ENCODE results near the gene DIS3L2. TPM values are rescaled to one million over a fixed set of nuclear protein-coding genes. Genes with fewer than 3 reads are reported as not detected.
A peak's percentile ranks its signal among the peaks of the same experiment; 100 is the strongest.

DIS3L2 gene
- total RNA-seq, 2 donors from 2014 or later = 38.8 to 76.0 TPM

GRCh38 chr2:232292395-232293154 is 331.1 kb downstream of the DIS3L2 start:
- H3K36me3 Mint-ChIP-seq = no peaks in the 10 kb centered on the region
- H3K27me3 Mint-ChIP-seq = no peaks in the 10 kb centered on the region
- no peaks in the 10 kb centered on the region for H3K9me3 Mint-ChIP-seq
- peaks cover 7 to 8% of the 10 kb centered on the region in 2 donors for H3K4me1 Mint-ChIP-seq (ENCODE audit: low read depth in 2 of 2)
- peak; percentile 48 to 62 for ATAC-seq
- no peak overlapping the region for H3K27ac Mint-ChIP-seq
- no peak for DNase-seq (ENCODE audit: low spot score)
- H3K4me3 Mint-ChIP-seq = no peak overlapping the region

GRCh38 chr2:232293191-232293590 is 331.7 kb downstream of the DIS3L2 start:
- DNase-seq (ENCODE audit: low spot score) (no peak), ATAC-seq (no peak)
- Mint-ChIP-seq H3K36me3 (no peaks in the 10 kb centered on the region), H3K4me1 (ENCODE audit: low read depth in 2 of 2) (peaks cover 7 to 8% of the 10 kb centered on the region in 2 donors), H3K9me3 (no peaks in the 10 kb centered on the region), H3K4me3 (no peak overlapping the region), H3K27ac (no peak overlapping the region), H3K27me3 (no peaks in the 10 kb centered on the region)

- peaks cover 2% of the 10 kb centered on the region for H3K36me3 Mint-ChIP-seq
- no peaks in the 10 kb centered on the region for H3K27me3 Mint-ChIP-seq
- peaks cover 25 to 28% of the 10 kb centered on the region in 2 donors for H3K4me1 Mint-ChIP-seq (ENCODE audit: low read depth in 2 of 2)
- ATAC-seq (no peak), DNase-seq (ENCODE audit: low spot score) (no peak)
- no peak overlapping the region for H3K27ac Mint-ChIP-seq
- no peak overlapping the region for H3K4me3 Mint-ChIP-seq
- no peaks in the 10 kb centered on the region for H3K9me3 Mint-ChIP-seq
Observed at GRCh38 chr2:232295971-232296370, 334.5 kb downstream of the DIS3L2 start.

GRCh38 chr2:232296776-232297525 is 335.4 kb downstream of the DIS3L2 start:
- no peak for ATAC-seq
- DNase-seq (ENCODE audit: low spot score) = no peak
- H3K36me3 Mint-ChIP-seq = peaks cover 5% of the 10 kb centered on the region
- H3K27me3 Mint-ChIP-seq = no peaks in the 10 kb centered on the region
- no peak overlapping the region for H3K4me3 Mint-ChIP-seq
- peaks cover 28 to 30% of the 10 kb centered on the region in 2 donors for H3K4me1 Mint-ChIP-seq (ENCODE audit: low read depth in 2 of 2)
- no peaks in the 10 kb centered on the region for H3K9me3 Mint-ChIP-seq
- no peak overlapping the region for H3K27ac Mint-ChIP-seq

- peak overlapping the region; percentile 7 for H3K4me3 Mint-ChIP-seq
- peaks cover 20 to 23% of the 10 kb centered on the region in 2 donors for H3K4me1 Mint-ChIP-seq (ENCODE audit: low read depth in 2 of 2)
- ATAC-seq (peak; percentile 56 to 59), DNase-seq (ENCODE audit: low spot score) (no peak)
- no peaks in the 10 kb centered on the region for H3K27me3 Mint-ChIP-seq
- H3K36me3 Mint-ChIP-seq = peaks cover 5% of the 10 kb centered on the region
- peak overlapping the region in 1 of 2 donors; percentile 56 for H3K27ac Mint-ChIP-seq
- H3K9me3 Mint-ChIP-seq = no peaks in the 10 kb centered on the region
Observed at GRCh38 chr2:232299084-232299483, 337.6 kb downstream of the DIS3L2 start.

- H3K4me3 Mint-ChIP-seq = peak overlapping the region; percentile 7
- H3K9me3 Mint-ChIP-seq = no peaks in the 10 kb centered on the region
- DNase-seq (ENCODE audit: low spot score) (no peak), ATAC-seq (peak; percentile 65 to 82)
- H3K27ac Mint-ChIP-seq = peak overlapping the region in 1 of 2 donors; percentile 56
- H3K36me3 Mint-ChIP-seq = peaks cover 5% of the 10 kb centered on the region
- peaks cover 20 to 23% of the 10 kb centered on the region in 2 donors for H3K4me1 Mint-ChIP-seq (ENCODE audit: low read depth in 2 of 2)
- no peaks in the 10 kb centered on the region for H3K27me3 Mint-ChIP-seq
Observed at GRCh38 chr2:232299927-232300674, 338.6 kb downstream of the DIS3L2 start.

- DNase-seq (ENCODE audit: low spot score) (no peak), ATAC-seq (no peak)
- no peak overlapping the region for H3K4me3 Mint-ChIP-seq
- H3K4me1 Mint-ChIP-seq (ENCODE audit: low read depth in 2 of 2) = peaks cover 20 to 25% of the 10 kb centered on the region in 2 donors
- no peaks in the 10 kb centered on the region for H3K27me3 Mint-ChIP-seq
- no peak overlapping the region for H3K27ac Mint-ChIP-seq
- no peaks in the 10 kb centered on the region for H3K9me3 Mint-ChIP-seq
- H3K36me3 Mint-ChIP-seq = peaks cover 5% of the 10 kb centered on the region
Observed at GRCh38 chr2:232300894-232301387, 339.4 kb downstream of the DIS3L2 start.

- H3K4me3 Mint-ChIP-seq = no peak overlapping the region
- H3K27me3 Mint-ChIP-seq = no peaks in the 10 kb centered on the region
- H3K36me3 Mint-ChIP-seq = peaks cover 5% of the 10 kb centered on the region
- no peak for DNase-seq (ENCODE audit: low spot score)
- H3K27ac Mint-ChIP-seq = no peak overlapping the region
- H3K4me1 Mint-ChIP-seq (ENCODE audit: low read depth in 2 of 2) = peaks cover 32 to 35% of the 10 kb centered on the region in 2 donors
- no peaks in the 10 kb centered on the region for H3K9me3 Mint-ChIP-seq
- no peak for ATAC-seq
Observed at GRCh38 chr2:232304236-232304635, 342.7 kb downstream of the DIS3L2 start.

GRCh38 chr2:232306741-232307305 is 345.3 kb downstream of the DIS3L2 start:
- DNase-seq (ENCODE audit: low spot score) = no peak
- Mint-ChIP-seq H3K27me3 (no peaks in the 10 kb centered on the region), H3K4me3 (peak overlapping the region; percentile 77), H3K9me3 (no peaks in the 10 kb centered on the region), H3K36me3 (no peaks in the 10 kb centered on the region), H3K4me1 (ENCODE audit: low read depth in 2 of 2) (peaks cover 39 to 40% of the 10 kb centered on the region in 2 donors), H3K27ac (peak overlapping the region; percentile 79 to 90)
- peak; percentile 46 to 55 for ATAC-seq

- peak overlapping the region in 1 of 2 donors; percentile 90 for H3K27ac Mint-ChIP-seq
- no peak overlapping the region for H3K4me3 Mint-ChIP-seq
- H3K9me3 Mint-ChIP-seq = no peaks in the 10 kb centered on the region
- DNase-seq (ENCODE audit: low spot score) = no peak
- peaks cover 43 to 47% of the 10 kb centered on the region in 2 donors for H3K4me1 Mint-ChIP-seq (ENCODE audit: low read depth in 2 of 2)
- ATAC-seq = no peak
- no peaks in the 10 kb centered on the region for H3K36me3 Mint-ChIP-seq
- no peaks in the 10 kb centered on the region for H3K27me3 Mint-ChIP-seq
Observed at GRCh38 chr2:232307854-232308253, 346.3 kb downstream of the DIS3L2 start.

- Mint-ChIP-seq H3K36me3 (peaks cover 6% of the 10 kb centered on the region), H3K4me1 (ENCODE audit: low read depth in 2 of 2) (peaks cover 47 to 54% of the 10 kb centered on the region in 2 donors), H3K4me3 (peak overlapping the region; percentile 72), H3K9me3 (no peaks in the 10 kb centered on the region), H3K27me3 (no peaks in the 10 kb centered on the region), H3K27ac (peak overlapping the region; percentile 14 to 18)
- DNase-seq (ENCODE audit: low spot score) = no peak
- ATAC-seq = no peak
Observed at GRCh38 chr2:232308986-232309385, 347.5 kb downstream of the DIS3L2 start.

GRCh38 chr2:232309592-232309991 is 348.1 kb downstream of the DIS3L2 start:
- DNase-seq (ENCODE audit: low spot score) (no peak), ATAC-seq (peak; percentile 51 to 54)
- H3K9me3 Mint-ChIP-seq = no peaks in the 10 kb centered on the region
- H3K4me3 Mint-ChIP-seq = peak overlapping the region; percentile 58
- H3K27ac Mint-ChIP-seq = peak overlapping the region; percentile 58 to 72
- no peaks in the 10 kb centered on the region for H3K27me3 Mint-ChIP-seq
- H3K36me3 Mint-ChIP-seq = peaks cover 6% of the 10 kb centered on the region
- peaks cover 50 to 56% of the 10 kb centered on the region in 2 donors for H3K4me1 Mint-ChIP-seq (ENCODE audit: low read depth in 2 of 2)

- DNase-seq (ENCODE audit: low spot score) (no peak), ATAC-seq (peak; percentile 60 to 74)
- Mint-ChIP-seq H3K4me1 (ENCODE audit: low read depth in 2 of 2) (peaks cover 56 to 60% of the 10 kb centered on the region in 2 donors), H3K4me3 (peak overlapping the region; percentile 58), H3K36me3 (peaks cover 6% of the 10 kb centered on the region), H3K27ac (peak overlapping the region; percentile 58 to 72), H3K27me3 (no peaks in the 10 kb centered on the region), H3K9me3 (no peaks in the 10 kb centered on the region)
Observed at GRCh38 chr2:232310121-232310520, 348.6 kb downstream of the DIS3L2 start.

Measured in natural killer cell treated with Interleukin-12 subunit alpha and Interleukin-12 subunit beta and Interleukin-15 and Interleukin-18, amount 100 ng/mL, for 72 hours (primary cell).